ENCODE results near the gene SFMBT2. TPM values are rescaled to one million over a fixed set of nuclear protein-coding genes. Genes with fewer than 3 reads are reported as not detected.
A peak's percentile ranks its signal among the peaks of the same experiment; 100 is the strongest.

SFMBT2 gene
- total and polyA plus RNA-seq, 12 donors, result 3.7 to 17.9 (median 12.7) TPM

DNA sequence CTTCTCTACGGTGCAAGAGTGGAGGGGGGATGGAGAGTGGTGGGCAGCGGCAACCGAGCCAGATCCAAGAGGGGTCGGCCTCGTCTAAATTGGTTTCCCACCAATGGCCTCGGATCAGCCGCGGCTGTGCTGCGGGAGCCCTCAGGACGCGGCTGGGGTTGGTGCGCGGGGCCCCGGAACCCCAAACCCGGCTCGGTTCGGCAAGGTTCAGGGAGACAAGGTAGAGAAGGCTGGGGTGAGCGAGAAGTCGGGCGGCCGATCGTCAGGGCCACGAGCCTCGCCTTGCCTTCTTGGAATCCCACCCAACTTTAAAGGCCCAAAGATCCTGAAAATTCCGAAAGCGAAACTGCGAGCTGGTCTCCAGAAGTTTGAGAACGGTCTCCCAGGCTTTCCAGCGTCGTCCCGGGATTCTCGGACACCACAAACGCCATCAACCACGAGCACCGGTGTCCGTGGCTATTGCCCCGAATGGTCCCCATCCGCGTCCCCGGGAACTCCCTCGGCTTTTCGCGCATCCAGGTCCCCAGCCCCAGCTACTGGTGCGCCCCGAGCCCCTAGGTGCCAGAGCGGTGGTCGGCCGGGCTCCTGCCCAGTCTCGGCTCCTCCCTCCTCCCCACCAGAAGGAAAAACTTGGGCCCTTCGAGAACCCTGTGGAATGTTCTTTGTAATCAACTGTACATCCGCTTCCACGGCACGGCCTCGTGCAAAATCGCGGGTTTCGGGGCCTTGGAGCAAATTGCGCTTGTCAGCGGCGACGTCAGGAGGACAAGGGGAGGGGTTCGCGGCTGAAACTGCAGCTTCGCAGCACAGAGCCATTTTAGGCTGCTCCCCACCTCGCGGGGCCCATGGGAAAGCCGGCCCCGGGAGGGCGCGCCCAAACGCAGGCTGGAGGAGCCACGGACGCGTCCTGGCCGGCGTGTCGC is 3.2 kb downstream of the SFMBT2 start:
- Histone ChIP-seq H3K27me3 (peaks cover 8% of the 10 kb centered on the region), H3K4me1 (replicated peaks in 1 of 2) (peaks cover 9 to 22% of the 10 kb centered on the region in 2 donors), H3K36me3 (replicated peaks in 1 of 2) (no peaks in the 10 kb centered on the region), H3K27ac (peak overlapping the region; percentile 27 to 85 (median 84)), H3K4me3 (peak overlapping the region in 2 of 4 donors; percentile 57 to 86), H3K9me3 (replicated peaks in 1 of 3) (no peaks in the 10 kb centered on the region)
- TF ChIP-seq, protein P1, sequence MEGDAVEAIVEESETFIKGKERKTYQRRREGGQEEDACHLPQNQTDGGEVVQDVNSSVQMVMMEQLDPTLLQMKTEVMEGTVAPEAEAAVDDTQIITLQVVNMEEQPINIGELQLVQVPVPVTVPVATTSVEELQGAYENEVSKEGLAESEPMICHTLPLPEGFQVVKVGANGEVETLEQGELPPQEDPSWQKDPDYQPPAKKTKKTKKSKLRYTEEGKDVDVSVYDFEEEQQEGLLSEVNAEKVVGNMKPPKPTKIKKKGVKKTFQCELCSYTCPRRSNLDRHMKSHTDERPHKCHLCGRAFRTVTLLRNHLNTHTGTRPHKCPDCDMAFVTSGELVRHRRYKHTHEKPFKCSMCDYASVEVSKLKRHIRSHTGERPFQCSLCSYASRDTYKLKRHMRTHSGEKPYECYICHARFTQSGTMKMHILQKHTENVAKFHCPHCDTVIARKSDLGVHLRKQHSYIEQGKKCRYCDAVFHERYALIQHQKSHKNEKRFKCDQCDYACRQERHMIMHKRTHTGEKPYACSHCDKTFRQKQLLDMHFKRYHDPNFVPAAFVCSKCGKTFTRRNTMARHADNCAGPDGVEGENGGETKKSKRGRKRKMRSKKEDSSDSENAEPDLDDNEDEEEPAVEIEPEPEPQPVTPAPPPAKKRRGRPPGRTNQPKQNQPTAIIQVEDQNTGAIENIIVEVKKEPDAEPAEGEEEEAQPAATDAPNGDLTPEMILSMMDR (IDR thresholded peaks at IDR 0.05), result no peak
- TF ChIP-seq POLR2A (IDR thresholded peaks at IDR 0.05), result no peak
- DNase-seq, result peak; percentile 56 to 80 (median 68)
- intact Hi-C loops (cut with DNase I), result loop anchor here in 1 of 2 donors (5.0 kb wide), 1 partner anchor 145 kb away; no protein-coding TSS in a partner anchor
- WGBS, 4 donors, result 27 to 46% (median 34%) methylated on average over 45 to 77 of the region's 77 CpGs

DNA sequence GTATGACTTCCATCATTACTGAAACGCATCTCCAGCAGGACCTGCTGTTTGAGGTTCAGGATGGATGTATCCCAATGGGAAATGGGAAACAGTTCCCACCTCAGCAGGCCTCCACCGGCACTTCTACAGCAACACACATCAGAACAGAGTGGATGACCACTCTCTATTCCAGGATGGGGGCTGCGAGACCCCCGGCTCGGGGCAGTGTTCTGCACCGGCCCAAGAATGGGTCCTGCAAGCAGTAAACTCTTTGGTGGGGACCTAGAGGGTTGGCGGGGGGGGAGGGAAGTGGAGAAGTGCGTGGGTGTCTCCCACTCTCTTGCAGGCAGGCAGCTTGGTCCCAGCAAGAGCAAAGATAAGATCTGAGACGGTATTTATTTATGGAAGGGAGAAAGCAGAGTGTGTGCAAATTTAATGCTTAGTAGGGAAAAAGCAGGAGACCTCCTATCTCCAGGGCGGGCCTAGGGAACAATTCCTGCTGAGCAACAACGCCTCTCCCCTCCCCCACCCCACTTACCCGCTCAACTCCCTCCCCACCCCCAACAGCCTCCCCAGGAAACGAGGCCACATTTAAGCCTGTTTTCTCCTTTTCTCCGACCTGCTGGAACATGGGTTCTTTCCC is 4.0 kb downstream of the SFMBT2 start:
- no peak for TF ChIP-seq POLR2A (IDR thresholded peaks at IDR 0.05)
- TF ChIP-seq, protein P1 (IDR thresholded peaks at IDR 0.05), result no peak
- Histone ChIP-seq H3K9me3 (replicated peaks in 1 of 3) (no peaks in the 10 kb centered on the region), H3K27ac (peak overlapping the region; percentile 27 to 85 (median 84)), H3K27me3 (peaks cover under 1% of the 10 kb centered on the region), H3K36me3 (replicated peaks in 1 of 2) (no peaks in the 10 kb centered on the region), H3K4me1 (replicated peaks in 1 of 2) (peaks cover 9 to 14% of the 10 kb centered on the region in 2 donors), H3K4me3 (peak overlapping the region in 1 of 4 donors; percentile 86)
- intact Hi-C loops (cut with DNase I), result loop anchor here in 1 of 2 donors (5.0 kb wide), 1 partner anchor 145 kb away; no protein-coding TSS in a partner anchor
- whole genome bisulfite sequencing, 4 donors, result 61 to 72% (median 71%) methylated on average over 14 of the region's 14 CpGs
- DNase-seq, result peak; percentile 19 to 64 (median 37)

DNA sequence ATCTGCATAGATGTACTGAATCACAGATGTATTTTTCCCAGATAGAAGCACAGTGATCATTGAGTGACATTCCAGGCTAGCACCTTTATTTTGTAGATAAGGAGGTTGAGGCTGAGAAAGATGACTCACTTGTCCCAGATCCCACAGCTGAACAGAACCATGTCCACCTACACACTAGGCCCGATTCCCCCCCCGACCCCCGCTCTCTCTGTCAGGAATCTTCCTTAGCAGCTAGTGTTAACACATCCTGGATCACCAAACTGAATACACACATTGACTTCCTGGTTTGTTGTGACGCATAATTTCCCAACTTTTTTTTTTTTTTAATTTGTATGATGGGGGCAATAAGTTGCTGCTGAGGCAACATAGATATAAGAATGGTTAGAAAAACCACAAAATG is 5.2 kb downstream of the SFMBT2 start:
- TF ChIP-seq, protein P1 (IDR thresholded peaks at IDR 0.05), result no peak
- no peak for TF ChIP-seq POLR2A (IDR thresholded peaks at IDR 0.05)
- H3K36me3 ChIP-seq (replicated peaks in 1 of 2), result no peaks in the 10 kb centered on the region
- no peaks in the 10 kb centered on the region for H3K9me3 ChIP-seq (replicated peaks in 1 of 3)
- DNase-seq, result no peak
- peaks cover 7 to 9% of the 10 kb centered on the region in 2 donors for H3K4me1 ChIP-seq (replicated peaks in 1 of 2)
- H3K4me3 ChIP-seq, result no peak overlapping the region
- WGBS, 4 donors, result 28 to 68% (median 39%) methylated on average over 2 to 4 of the region's 4 CpGs
- intact Hi-C loops (cut with DNase I), result loop anchor here in 1 of 2 donors (5.0 kb wide), 1 partner anchor 143 kb away; no protein-coding TSS in a partner anchor
- no peaks in the 10 kb centered on the region for H3K27me3 ChIP-seq
- H3K27ac ChIP-seq, result no peak overlapping the region

DNA sequence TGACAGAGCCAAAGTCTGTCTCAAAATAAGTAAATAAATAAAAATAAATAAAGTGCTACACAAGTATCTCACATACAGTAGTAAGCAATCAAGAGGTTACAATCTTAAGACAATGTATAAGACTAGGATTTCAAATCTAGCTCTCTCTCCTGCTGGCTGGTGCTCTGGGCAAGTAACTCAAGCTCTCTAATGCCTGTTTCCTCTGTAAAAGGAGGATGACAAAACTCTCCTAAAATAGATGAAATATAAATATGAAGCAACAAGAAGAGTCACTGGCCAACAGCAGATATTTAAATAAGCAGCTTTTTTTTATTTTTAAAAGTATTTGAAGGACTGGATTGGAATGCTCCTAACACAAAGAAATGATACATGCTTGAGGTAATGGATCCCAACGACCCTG is 7.2 kb downstream of the SFMBT2 start:
- H3K27ac ChIP-seq, result no peak overlapping the region
- H3K27me3 ChIP-seq, result no peaks in the 10 kb centered on the region
- TF ChIP-seq, protein P1 (IDR thresholded peaks at IDR 0.05), result no peak
- no peak for TF ChIP-seq POLR2A (IDR thresholded peaks at IDR 0.05)
- no peak overlapping the region for H3K4me3 ChIP-seq
- H3K9me3 ChIP-seq (replicated peaks in 1 of 3), result no peaks in the 10 kb centered on the region
- WGBS, 4 donors, result 81 to 89% (median 84%) methylated on average over 1 of the region's 1 CpG
- no peaks in the 10 kb centered on the region for H3K36me3 ChIP-seq (replicated peaks in 1 of 2)
- H3K4me1 ChIP-seq (replicated peaks in 1 of 2), result peaks cover 0 to 13% of the 10 kb centered on the region in 2 donors
- intact Hi-C loops (cut with DNase I), result no loop called here
- DNase-seq, result no peak
